Tibial nerve (tissue), 4 donors: ENCODE results near the gene PRKCSH. TPM values are rescaled to one million over a fixed set of nuclear protein-coding genes. Genes with fewer than 3 reads are reported as not detected.

Experiments used
- DNase-seq, 2 donors: peaks; one replicate each; pipeline ENCODE4 v3.0.0-alpha.2; 2019; ENCODE audit warnings: low spot score in 2 of 2
- H3K27ac ChIP-seq, 4 donors: fragments of 200-600 bp; sonication (generic) in 3 of 4; one replicate each; pipeline ENCODE4 v1.5.1; 2017 to 2019; ENCODE audit warnings: mild to moderate bottlenecking in 1 of 4
- H3K27me3 ChIP-seq, 2 donors: fragments of 200-600 bp; sonication (generic) in 1 of 2; one replicate each; pipeline versions ENCODE4 v1.5.1 to v1.6.0; 2017 to 2019
- H3K36me3 ChIP-seq, 3 donors: fragments of 200-600 bp; sonication (generic); one replicate each; pipeline ENCODE4 v1.5.1; 2018 to 2019
- H3K4me1 ChIP-seq, 4 donors: fragments of 200-600 bp; sonication (generic) in 3 of 4; one replicate each; pipeline ENCODE4 v1.5.1; 2017 to 2019
- H3K4me3 ChIP-seq, 4 donors: fragments of 200-600 bp; sonication (generic) in 3 of 4; one replicate each; pipeline ENCODE4 v1.5.1; 2017 to 2019; ENCODE audit warnings: mild to moderate bottlenecking in 1 of 4, moderate library complexity in 1 of 4
- H3K9me3 ChIP-seq, 4 donors: fragments of 200-600 bp; sonication (generic) in 3 of 4; one replicate each; pipeline ENCODE4 v1.5.1; 2017 to 2019
- CTCF ChIP-seq, 5 experiments: fragments of 200-600 bp in 3 of 5; fragments of 450-650 bp in 2 of 5; sonication (generic) in 3 of 5; IDR thresholded peaks; one replicate each; pipeline ENCODE4 v1.5.1; 2016 to 2019; ENCODE audit warnings: antibody characterized with exemption in 5 of 5, mild to moderate bottlenecking in 3 of 5, moderate library complexity in 2 of 5
- EP300 ChIP-seq, 2 donors: sonication (generic); formaldehyde crosslinking; IDR thresholded peaks; one replicate each; pipeline ENCODE4 v1.6.1; 2017; ENCODE audit warnings: antibody characterized with exemption in 2 of 2, mild to moderate bottlenecking in 1 of 2
- POLR2A ChIP-seq, 2 donors: fragments of 450-650 bp; IDR thresholded peaks; one replicate each; pipeline ENCODE4 v1.6.1; 2017; ENCODE audit warnings: antibody characterized with exemption in 2 of 2, mild to moderate bottlenecking in 2 of 2, moderate library complexity in 2 of 2
- WGBS, 2 donors: methylation state at CpG; one replicate each; pipeline ENCODE4 v1.1.5; 2018; 5-methylcytosine and 5-hydroxymethylcytosine counted together
- total RNA-seq, 4 donors: library from RNA; depleted of rRNA; stranded (reverse); fragments of >200 nt; gene quantifications; one replicate each; pipeline ENCODE4 v1.1.0, GENCODE V29; 2016

Gene PRKCSH
- total RNA-seq, 4 donors from 2014 or later, result 94.0 to 101 (median 97.4) TPM

DNA sequence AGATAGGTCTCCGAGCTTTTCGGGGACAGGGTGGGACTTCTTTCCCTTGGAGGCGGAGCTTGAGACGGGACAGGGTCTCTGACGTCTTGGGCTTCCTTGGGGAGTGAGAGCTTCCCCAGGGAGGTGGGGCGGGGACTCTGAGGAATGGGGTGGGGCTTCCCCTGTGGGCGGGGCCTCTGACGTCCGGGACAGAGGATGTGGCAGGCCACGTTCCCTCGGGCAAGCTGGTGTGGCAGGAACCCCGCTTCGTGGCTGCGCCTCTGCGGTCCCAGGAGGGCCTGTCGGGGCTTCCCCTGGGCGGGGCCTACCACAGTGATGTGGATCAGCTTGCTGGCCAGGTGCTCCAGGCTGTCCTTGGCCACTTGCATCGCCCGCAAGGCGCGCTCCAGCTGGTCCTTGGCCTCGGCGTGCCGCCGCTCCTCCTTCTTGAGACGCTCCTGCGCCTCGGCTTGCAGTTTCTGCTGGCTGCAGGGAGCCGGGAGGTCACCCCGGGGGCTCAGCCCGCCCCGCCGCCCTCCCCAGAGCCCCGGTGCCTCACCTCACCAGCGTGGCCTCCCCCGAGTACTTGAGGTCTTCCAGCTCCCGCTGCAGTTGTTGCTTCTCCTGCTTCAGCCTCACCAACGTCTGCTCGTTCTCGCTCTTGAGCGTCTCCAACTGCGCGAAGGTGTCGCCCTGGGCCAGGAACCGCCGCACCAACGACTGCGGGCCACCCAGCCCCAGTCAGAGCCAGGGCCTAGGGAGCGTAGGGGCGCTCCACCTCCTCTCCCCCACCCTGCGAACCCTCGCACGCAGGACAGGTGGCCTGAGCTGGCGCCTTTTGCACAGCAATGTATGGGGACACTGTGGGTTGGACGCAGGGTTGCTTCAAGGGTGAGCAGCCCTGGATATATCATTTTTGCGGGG, 13.0 kb upstream of the PRKCSH start:
- Histone ChIP-seq H3K27ac (no peak overlapping the region), H3K4me3 (peak overlapping the region in 2 of 4 donors; percentile 26 to 40), H3K9me3 (no peaks in the 10 kb centered on the region), H3K4me1 (peaks cover 0 to 51% (median 29%) of the 10 kb centered on the region in 4 donors), H3K27me3 (peaks cover 0 to 62% of the 10 kb centered on the region in 2 donors), H3K36me3 (no peaks in the 10 kb centered on the region)
- peak; percentile 41 to 56 for DNase-seq
- 15 to 16% methylated on average over 35 to 45 of the region's 56 CpGs for WGBS, 2 donors
- TF ChIP-seq EP300 (IDR thresholded peaks at IDR 0.05) (no peak), POLR2A (IDR thresholded peaks at IDR 0.05) (no peak), CTCF (IDR thresholded peaks at IDR 0.05) (no peak)

DNA sequence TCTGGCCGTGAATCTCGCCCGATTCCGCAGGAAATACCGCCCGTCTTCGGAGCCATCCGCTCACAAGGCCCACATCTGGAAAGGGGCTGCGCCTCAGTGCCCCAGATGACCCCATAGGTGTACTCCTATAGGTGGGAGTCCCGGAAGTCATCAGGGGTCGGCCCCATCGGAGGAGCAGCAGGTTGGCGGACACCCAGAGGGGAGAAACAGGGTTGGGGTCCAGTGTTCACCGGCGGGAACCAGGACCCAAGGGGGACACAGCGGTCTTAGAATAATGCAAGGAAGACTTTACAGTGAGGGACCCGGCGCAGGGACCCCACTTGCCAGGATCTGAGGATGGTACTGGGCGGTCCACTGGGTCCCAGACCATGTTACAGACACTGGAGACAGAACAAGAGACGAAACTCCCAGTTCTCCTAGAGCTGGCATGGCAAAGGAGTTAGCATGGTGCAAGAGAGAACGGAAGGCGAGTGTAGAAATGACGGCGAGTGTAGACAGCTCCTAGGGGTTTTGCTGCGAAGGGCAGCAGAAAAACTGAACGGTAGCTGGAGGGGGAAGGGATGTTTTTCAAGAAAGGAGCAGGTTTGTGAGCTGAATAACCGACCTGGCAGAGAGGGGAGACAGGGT, 12.2 kb upstream of the PRKCSH start:
- peaks cover 0 to 49% (median 29%) of the 10 kb centered on the region in 4 donors for H3K4me1 ChIP-seq
- no peaks in the 10 kb centered on the region for H3K9me3 ChIP-seq
- no peaks in the 10 kb centered on the region for H3K36me3 ChIP-seq
- no peak overlapping the region for H3K4me3 ChIP-seq
- no peak for DNase-seq
- WGBS, 2 donors, result 42% methylated on average over 27 of the region's 27 CpGs
- TF ChIP-seq POLR2A (IDR thresholded peaks at IDR 0.05) (no peak), EP300 (IDR thresholded peaks at IDR 0.05) (no peak), CTCF (IDR thresholded peaks at IDR 0.05) (no peak)
- H3K27me3 ChIP-seq, result peaks cover 0 to 60% of the 10 kb centered on the region in 2 donors
- H3K27ac ChIP-seq, result no peak overlapping the region

GRCh38 chr19:11423791-11424181, 11.6 kb upstream of the PRKCSH start:
- Histone ChIP-seq H3K27ac (no peak overlapping the region), H3K27me3 (peaks cover 0 to 55% of the 10 kb centered on the region in 2 donors)
- TF ChIP-seq EP300 (IDR thresholded peaks at IDR 0.05), result no peak
- TF ChIP-seq POLR2A (IDR thresholded peaks at IDR 0.05), result no peak
- no peak for TF ChIP-seq CTCF (IDR thresholded peaks at IDR 0.05)

GRCh38 chr19:11425719-11426457, 9.5 kb upstream of the PRKCSH start:
- TF ChIP-seq CTCF (IDR thresholded peaks at IDR 0.05) (no peak), POLR2A (IDR thresholded peaks at IDR 0.05) (no peak), EP300 (IDR thresholded peaks at IDR 0.05) (no peak)
- no peak for DNase-seq
- 88% methylated on average over 28 of the region's 28 CpGs for WGBS, 2 donors
- Histone ChIP-seq H3K4me1 (peaks cover 0 to 24% (median 17%) of the 10 kb centered on the region in 4 donors), H3K9me3 (no peaks in the 10 kb centered on the region), H3K4me3 (no peak overlapping the region), H3K27ac (no peak overlapping the region), H3K36me3 (no peaks in the 10 kb centered on the region), H3K27me3 (peaks cover 0 to 35% of the 10 kb centered on the region in 2 donors)

More at GRCh38 chr19:11423791-11424181, 11.6 kb upstream of the PRKCSH start:
- WGBS, 2 donors, result 14 to 19% methylated on average over 19 to 21 of the region's 22 CpGs
- Histone ChIP-seq H3K4me3 (no peak overlapping the region), H3K36me3 (no peaks in the 10 kb centered on the region), H3K4me1 (peaks cover 0 to 44% (median 27%) of the 10 kb centered on the region in 4 donors), H3K9me3 (no peaks in the 10 kb centered on the region)
- DNase-seq, result no peak
